RWPE2 (cell line): ENCODE data around the gene XPNPEP2.
A peak's percentile ranks its signal among the peaks of the same experiment; 100 is the strongest.

Source experiments
- ATAC-seq: fragments of 200-7000 bp; cut with Tn5 transposase; 3 replicates; pipeline ENCODE4 v1.9.1; 2021; ENCODE audit warnings: low read depth
- DNase-seq: peaks from one replicate; pipeline ENCODE4 v3.0.0-alpha.2; 2020; ENCODE audit warnings: low spot score
- H3K27ac ChIP-seq: fragments of 450-650 bp; 2 replicates; pipeline ENCODE4 v1.5.1; 2017; ENCODE audit warnings: mild to moderate bottlenecking; ENCODE audit not compliant: poor library complexity, severe bottlenecking
- H3K27me3 ChIP-seq: fragments of 250-450 bp; sonication (Bioruptor Pico); 2 replicates; pipeline ENCODE4 v1.5.1; 2021; ENCODE audit warnings: mild to moderate bottlenecking, moderate library complexity; ENCODE audit not compliant: insufficient read depth, poor library complexity, severe bottlenecking
- H3K36me3 ChIP-seq: fragments of 250-450 bp; sonication (Bioruptor Pico); 2 replicates; pipeline ENCODE4 v1.5.1; 2020; ENCODE audit warnings: low read depth, mild to moderate bottlenecking, moderate library complexity
- H3K4me1 ChIP-seq: fragments of 250-450 bp; sonication (Bioruptor Pico); 2 replicates; pipeline ENCODE4 v1.5.1; 2021; ENCODE audit warnings: mild to moderate bottlenecking, moderate library complexity; ENCODE audit not compliant: insufficient read depth, poor library complexity, severe bottlenecking
- H3K4me3 ChIP-seq: fragments of 250-450 bp; sonication (Bioruptor Pico); 2 replicates; pipeline ENCODE4 v1.5.1; 2021; ENCODE audit warnings: mild to moderate bottlenecking, moderate library complexity; ENCODE audit not compliant: severe bottlenecking
- H3K9me3 ChIP-seq: fragments of 250-450 bp; sonication (Bioruptor Pico); 2 replicates; pipeline ENCODE4 v1.5.1; 2021; ENCODE audit warnings: mild to moderate bottlenecking, moderate library complexity; ENCODE audit not compliant: severe bottlenecking
- TF ChIP-seq, protein P1 (sequence below): fragments of 450-650 bp; IDR thresholded peaks from one replicate; pipeline ENCODE4 v1.5.1; 2017; ENCODE audit warnings: mild to moderate bottlenecking, moderate library complexity; ENCODE audit not compliant: poor library complexity, severe bottlenecking

Gene XPNPEP2

DNA sequence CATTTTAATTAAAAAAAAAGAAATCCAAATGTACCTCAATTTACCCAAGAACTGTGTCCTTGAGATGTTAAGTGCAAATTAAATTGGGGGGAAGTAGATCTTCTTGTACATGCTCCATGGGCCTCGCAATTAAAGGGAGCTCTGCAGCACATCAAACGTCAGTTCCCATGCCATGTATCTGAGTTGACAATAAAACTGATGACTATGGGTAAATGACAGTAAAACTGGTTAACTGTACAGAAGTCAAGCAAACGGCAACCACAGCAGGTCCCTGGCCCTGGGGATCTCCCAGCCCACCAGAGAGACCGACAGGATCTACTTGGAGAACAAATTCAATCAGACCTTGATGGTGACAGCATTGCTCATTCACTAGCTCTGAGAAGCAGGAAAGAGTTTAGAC, 32.8 kb upstream of the XPNPEP2 start:
- Histone ChIP-seq H3K27me3 (no peaks in the 10 kb centered on the region), H3K36me3 (no peaks in the 10 kb centered on the region), H3K9me3 (no peaks in the 10 kb centered on the region), H3K27ac (no peak overlapping the region), H3K4me3 (no peak overlapping the region), H3K4me1 (no peaks in the 10 kb centered on the region)
- DNase-seq, result no peak
- no peak for ATAC-seq
- TF ChIP-seq, protein P1, sequence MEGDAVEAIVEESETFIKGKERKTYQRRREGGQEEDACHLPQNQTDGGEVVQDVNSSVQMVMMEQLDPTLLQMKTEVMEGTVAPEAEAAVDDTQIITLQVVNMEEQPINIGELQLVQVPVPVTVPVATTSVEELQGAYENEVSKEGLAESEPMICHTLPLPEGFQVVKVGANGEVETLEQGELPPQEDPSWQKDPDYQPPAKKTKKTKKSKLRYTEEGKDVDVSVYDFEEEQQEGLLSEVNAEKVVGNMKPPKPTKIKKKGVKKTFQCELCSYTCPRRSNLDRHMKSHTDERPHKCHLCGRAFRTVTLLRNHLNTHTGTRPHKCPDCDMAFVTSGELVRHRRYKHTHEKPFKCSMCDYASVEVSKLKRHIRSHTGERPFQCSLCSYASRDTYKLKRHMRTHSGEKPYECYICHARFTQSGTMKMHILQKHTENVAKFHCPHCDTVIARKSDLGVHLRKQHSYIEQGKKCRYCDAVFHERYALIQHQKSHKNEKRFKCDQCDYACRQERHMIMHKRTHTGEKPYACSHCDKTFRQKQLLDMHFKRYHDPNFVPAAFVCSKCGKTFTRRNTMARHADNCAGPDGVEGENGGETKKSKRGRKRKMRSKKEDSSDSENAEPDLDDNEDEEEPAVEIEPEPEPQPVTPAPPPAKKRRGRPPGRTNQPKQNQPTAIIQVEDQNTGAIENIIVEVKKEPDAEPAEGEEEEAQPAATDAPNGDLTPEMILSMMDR, result no peak

DNA sequence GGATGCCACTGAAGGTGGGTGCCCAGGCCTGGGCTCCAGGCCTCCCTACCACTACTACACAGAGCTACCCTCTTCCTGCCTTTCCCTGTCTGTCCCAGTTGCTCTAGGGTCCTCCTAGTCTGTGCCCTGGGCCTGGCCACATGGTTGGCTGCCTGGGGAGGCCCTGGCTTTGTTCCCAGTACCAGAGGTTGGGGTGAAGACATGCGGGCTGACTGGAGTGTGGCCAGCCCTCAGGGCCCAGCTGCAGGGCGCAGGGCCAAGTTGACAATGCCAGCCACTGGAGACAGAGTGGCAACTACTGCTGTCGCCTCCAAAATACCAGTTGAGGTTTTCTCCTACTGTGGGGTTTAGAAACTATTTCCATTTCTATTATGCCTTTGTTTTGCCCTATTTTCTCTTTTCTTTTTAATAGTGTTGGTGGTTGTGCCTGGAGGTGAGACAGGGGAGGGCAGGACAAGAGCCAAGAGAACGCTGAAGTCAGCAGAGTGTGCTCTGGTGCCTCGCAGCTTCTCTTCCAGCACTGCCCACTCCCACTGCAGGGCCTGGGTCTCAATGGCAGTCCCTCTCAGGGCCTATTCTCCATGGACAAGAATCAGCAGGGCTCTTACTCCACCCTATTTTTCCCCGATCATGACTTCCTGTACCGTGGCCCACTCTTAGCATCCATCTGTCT, 32.2 kb upstream of the XPNPEP2 start:
- no peak for DNase-seq
- Histone ChIP-seq H3K4me1 (no peaks in the 10 kb centered on the region), H3K27me3 (no peaks in the 10 kb centered on the region), H3K4me3 (no peak overlapping the region), H3K9me3 (no peaks in the 10 kb centered on the region), H3K36me3 (no peaks in the 10 kb centered on the region), H3K27ac (no peak overlapping the region)
- 0 out of 3 replicates have a peak, but pooled peaks have one; percentile 12 for ATAC-seq
- TF ChIP-seq, protein P1, result no peak

DNA sequence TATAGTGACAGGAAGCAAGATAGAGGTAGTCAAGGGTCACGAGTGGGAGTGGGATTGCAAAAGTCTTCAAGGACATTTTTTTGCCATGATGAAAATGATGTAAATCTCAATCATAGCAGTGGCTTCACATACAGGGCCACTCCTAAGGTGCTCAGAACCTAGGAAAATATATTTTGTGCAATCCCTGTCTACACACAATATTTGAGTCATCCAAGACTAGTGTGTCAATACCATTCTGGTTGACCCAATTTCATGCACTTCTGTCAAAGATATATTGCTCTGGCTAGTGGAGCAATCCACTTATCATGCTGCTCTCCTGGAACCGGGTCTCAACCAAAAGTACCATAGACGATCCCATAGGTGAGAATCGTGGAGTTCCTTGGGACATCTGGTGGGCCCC, 24.2 kb upstream of the XPNPEP2 start:
- Histone ChIP-seq H3K27ac (no peak overlapping the region), H3K4me1 (peaks cover 11% of the 10 kb centered on the region), H3K4me3 (no peak overlapping the region), H3K36me3 (no peaks in the 10 kb centered on the region), H3K9me3 (no peaks in the 10 kb centered on the region), H3K27me3 (no peaks in the 10 kb centered on the region)
- DNase-seq (no peak), ATAC-seq (no peak)
- TF ChIP-seq, protein P1, result no peak

DNA sequence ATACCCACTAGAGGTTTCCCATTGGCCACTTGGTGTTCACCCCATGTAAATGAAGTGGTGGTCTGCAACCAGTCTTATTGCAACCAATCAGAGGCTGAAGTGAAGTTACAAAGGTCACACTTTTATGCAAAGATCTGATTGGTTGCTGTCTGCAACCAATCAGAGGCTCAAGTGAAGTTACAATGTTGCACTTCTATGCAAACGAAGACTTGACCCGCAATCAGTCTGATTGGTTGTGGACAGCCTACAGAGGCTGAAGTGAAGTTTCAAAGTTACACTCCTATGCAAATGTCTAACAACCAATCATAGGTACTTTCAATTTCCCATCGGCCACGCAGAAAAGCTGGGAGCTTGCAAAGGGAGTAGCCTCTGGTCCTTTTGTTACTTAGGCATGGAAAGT, 22.3 kb upstream of the XPNPEP2 start:
- H3K4me1 ChIP-seq, result peaks cover 11% of the 10 kb centered on the region
- no peaks in the 10 kb centered on the region for H3K36me3 ChIP-seq
- ATAC-seq (no peak), DNase-seq (no peak)
- H3K27ac ChIP-seq, result no peak overlapping the region
- H3K27me3 ChIP-seq, result no peaks in the 10 kb centered on the region
- no peaks in the 10 kb centered on the region for H3K9me3 ChIP-seq
- no peak overlapping the region for H3K4me3 ChIP-seq
- TF ChIP-seq, protein P1, result no peak

DNA sequence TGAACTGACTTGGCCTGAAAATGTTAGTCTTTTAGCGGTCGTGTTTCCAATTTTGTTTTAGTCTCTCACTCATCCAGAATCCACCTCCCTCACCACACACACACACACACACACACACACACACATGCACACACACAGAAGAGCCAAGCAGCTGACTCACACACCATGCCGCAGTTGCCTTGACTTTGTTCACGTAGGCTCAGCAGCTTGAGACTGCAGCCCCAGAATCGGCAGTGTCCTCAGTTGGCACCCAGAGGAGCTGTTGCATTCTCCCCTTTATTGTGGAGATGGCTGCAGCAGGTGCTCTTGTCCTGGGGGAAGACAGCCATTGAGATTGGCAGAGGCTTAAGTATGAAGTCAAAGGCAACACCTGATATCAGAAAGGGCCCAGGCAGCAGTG, 20.9 kb upstream of the XPNPEP2 start:
- Histone ChIP-seq H3K4me1 (peaks cover 11% of the 10 kb centered on the region), H3K9me3 (no peaks in the 10 kb centered on the region), H3K36me3 (no peaks in the 10 kb centered on the region), H3K4me3 (no peak overlapping the region), H3K27ac (peak overlapping the region; percentile 39), H3K27me3 (no peaks in the 10 kb centered on the region)
- DNase-seq (no peak), ATAC-seq (peak; percentile 70)
- TF ChIP-seq, protein P1, result no peak
